HTERT RPE-1 (cell line): ENCODE measurements around the gene PSORS1C1.
"Not testable (repeated sequence)": the region's sequence is repeated elsewhere in the genome, so short reads cannot be mapped to it uniquely, and the experiment has no call there.

ENCODE experiments used
- in situ Hi-C: fragments of 300-500 bp; cut with MboI; formaldehyde crosslinking; loops from 4 replicates; pipeline ENCODE4 v1.14.3; 2020; ENCODE audit warnings: low sequenced_read_pairs

The PSORS1C1 gene

DNA sequence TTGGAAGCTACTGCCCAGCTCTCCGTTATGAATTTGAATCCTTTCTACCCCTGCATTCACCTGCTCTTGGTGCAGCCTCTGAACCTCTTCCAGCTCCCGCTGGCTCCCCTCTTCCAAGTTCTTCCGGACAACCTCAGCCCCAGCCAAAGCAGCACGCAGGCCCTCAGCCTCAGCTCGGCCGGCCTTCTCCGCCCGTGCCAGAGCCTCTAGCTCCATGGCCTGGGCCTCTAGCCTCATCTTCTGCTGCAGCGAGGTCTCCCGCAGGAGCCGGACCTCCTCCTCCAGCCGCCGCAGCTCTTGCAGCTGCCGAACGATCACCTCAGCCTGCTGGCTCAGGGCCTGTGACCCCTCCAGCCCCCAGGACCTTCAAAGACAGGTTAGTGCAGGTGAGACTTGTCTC lies 39.8 kb downstream of the PSORS1C1 start:
- in situ Hi-C loops = no loop called here

GRCh38 chr6:31156641-31157040 lies 42.0 kb downstream of the PSORS1C1 start:
- in situ Hi-C loops = no loop called here

DNA sequence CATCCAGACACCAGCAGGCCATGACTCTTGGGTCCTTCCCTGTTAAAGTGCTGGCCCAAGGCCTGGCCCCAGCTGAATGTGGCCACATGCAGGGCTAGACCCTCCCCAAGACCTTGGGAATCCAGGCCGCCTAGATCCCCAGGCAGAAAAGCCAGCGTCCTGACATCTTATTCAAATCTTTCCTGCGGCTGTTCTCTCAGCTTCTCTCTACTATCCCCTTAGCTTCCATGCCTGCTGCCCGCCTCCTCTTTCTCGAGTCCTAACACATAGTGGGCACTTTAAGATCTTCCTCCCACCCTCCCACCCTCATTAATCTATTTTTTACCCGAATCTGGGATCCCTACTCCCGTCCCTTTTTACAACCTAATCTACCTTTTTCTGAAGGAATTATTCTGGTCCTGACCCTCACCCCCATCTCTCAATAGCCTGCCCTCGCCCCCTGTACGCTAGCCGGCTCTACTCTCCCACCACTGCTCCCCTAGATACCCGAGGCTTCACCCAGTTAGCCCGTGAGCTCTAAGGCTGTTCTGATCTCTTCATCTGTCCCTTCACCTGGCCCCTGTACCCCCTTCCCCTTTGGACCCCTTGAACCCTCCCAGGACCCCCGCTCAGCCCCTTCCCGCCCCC lies 43.0 kb downstream of the PSORS1C1 start, which contains the start of gene CCHCR1:
CCHCR1 (minus strand) TSS at position 290 of the 627 bp plus-strand sequence; CDS start at position 88, 202 bp downstream.
- in situ Hi-C loops = no loop called here

- in situ Hi-C loops = no loop called here
Measured at GRCh38 chr6:31158140-31158862, 43.7 kb downstream of the PSORS1C1 start, which contains the start of gene TCF19. TSS of gene TCF19 (plus strand) at chr6:31158589. CDS start at chr6:31159470, 881 bp downstream.

- in situ Hi-C loops = no loop called here
Measured at GRCh38 chr6:31158863-31159855, 44.6 kb downstream of the PSORS1C1 start.

GRCh38 chr6:31161216-31162126 lies 46.9 kb downstream of the PSORS1C1 start:
- in situ Hi-C loops = no loop called here

- in situ Hi-C loops = no loop called here
Measured at GRCh38 chr6:31162463-31163165, 48.0 kb downstream of the PSORS1C1 start.

DNA sequence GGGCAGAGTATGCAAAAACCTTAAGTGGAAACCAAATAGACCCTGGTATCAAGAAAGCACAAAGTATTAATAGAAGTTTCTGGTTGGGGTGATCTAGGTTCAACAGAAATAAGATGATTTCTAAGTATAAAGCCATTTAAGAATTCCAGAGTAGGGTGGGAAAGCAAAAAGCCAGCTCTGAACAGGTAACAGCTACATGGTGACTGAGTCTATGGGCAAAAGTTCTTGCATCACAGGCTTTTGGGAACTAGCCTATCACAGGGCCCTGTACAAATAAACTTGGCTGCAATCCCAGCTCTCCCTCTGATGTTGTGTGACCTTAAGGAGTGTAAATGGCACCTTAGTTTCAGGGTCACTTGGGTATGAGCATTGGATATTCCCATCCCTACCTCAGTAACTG lies 49.3 kb downstream of the PSORS1C1 start:
- in situ Hi-C loops = no loop called here

GRCh38 chr6:31164475-31165063 lies 50.0 kb downstream of the PSORS1C1 start:
- in situ Hi-C loops = not testable (repeated sequence)

DNA sequence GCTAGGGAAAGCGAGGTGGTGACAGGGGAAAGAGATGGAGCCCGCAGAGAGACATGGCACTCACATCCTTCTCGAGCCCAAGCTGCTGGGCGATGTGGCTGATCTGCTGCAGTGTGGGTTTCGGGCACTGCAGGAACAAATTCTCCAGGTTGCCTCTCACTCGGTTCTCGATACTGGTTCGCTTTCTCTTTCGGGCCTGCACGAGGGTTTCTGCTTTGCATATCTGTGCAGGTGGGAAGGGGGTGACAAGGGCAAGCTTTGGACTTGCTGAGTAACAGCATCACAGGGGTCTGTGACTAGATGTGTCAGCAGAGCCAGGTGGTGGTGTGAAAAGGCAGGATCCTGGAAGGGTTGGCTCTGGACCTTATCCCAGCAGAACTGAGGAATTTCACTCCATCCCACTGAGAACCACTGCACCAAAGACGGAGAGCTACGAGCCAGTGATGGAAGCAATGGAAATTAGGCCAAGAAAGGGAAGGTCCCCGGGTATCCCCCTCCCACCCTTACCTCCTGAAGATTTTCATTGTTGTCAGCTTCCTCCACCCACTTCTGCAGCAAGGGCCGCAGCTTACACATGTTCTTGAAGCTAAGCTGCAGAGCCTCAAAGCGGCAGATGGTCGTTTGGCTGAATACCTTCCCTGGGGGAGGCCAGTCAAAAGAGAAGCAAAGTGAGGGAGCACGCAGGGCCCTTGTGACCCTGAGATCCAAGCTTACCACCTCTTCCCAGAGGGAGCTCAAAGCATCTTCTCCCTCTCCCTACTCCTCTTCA lies 50.6 kb downstream of the PSORS1C1 start:
- in situ Hi-C loops = not testable (repeated sequence)

GRCh38 chr6:31165986-31166385 lies 51.4 kb downstream of the PSORS1C1 start:
- in situ Hi-C loops = no loop called here

DNA sequence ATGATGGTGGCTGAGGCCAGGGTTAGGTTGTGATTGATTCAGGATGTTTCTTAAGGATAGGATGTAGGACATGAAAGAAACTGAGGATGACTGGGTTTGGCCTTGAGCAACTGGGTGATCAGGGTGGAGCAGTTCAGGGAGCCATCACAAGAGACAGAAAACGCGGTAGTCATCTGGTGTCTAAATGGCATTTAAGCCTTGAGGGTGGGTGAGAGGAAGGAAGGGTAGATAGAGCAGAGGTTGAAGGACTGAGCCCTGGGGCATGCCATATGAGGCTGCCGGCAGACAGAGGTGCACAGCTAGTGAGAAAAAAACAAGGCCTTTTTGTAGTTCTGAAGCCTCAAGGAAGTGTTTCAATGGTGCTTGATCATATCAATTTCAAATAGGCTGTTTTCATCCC lies 54.0 kb downstream of the PSORS1C1 start:
- in situ Hi-C loops = no loop called here

DNA sequence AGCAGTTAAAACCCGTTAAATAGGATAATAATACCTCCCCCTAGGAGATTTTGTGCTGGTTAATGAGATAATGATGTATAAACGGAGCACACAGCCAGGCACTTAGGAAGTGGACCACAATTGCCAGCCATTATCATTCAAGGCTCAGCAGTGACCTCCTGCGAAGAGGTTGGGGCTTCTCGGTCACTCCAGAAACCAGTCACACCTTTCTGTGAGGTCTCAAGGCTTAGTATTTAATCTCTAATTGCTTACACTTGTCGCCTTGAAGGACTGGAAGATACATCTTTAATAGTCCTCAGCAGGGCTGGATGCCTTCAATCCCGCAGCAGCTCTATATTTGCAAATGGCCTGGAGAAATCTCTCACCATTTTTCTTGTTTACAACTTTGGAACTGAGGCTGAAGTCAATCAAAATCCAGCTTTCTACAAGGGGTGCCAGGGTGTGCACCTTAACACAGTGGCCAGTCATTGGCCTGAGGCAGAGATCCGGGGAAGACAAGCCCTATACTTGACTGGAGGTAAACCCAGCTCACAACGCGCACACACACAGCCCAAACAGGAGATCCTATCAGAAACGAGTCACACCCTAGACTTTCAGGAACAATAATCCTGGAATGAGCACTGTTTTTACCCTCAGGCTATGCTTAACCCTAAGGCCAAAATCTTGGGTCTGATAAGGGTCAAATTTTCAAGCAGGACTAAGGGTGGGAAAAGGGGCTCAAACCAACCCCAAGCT lies 54.7 kb downstream of the PSORS1C1 start:
- in situ Hi-C loops = no loop called here

GRCh38 chr6:31169858-31170599 lies 55.4 kb downstream of the PSORS1C1 start:
- in situ Hi-C loops = not testable (repeated sequence)

DNA sequence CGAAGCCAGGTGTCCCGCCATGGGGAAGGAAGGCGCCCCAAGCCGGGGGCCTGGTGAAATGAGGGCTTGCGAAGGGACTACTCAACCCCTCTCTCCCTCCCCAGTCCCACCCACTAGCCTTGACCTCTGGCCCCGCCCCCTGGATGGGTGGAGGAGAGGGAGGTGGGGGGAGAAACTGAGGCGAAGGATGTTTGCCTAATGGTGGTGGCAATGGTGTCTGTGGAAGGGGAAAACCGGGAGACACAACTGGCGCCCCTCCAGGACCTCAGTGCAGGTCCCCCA lies 55.9 kb downstream of the PSORS1C1 start, which contains the start of gene POU5F1:
POU5F1 (minus strand) TSS at position 83 of the 282 bp plus-strand sequence; CDS start at position 21, 62 bp downstream.
- in situ Hi-C loops = no loop called here

- in situ Hi-C loops = no loop called here
Measured at GRCh38 chr6:31170987-31171671, 56.5 kb downstream of the PSORS1C1 start.
